H9 (cell line): Measurements from ENCODE around the gene LAMB1. TPM values are rescaled to one million over a fixed set of nuclear protein-coding genes. Genes with fewer than 3 reads are reported as not detected.

Experiments
- DNase-seq: peaks from one replicate; pipeline ENCODE4 v3.0.0-alpha.2; 2017
- H2AFZ ChIP-seq: one replicate; pipeline ENCODE4 v1.6.1; 2013; ENCODE audit warnings: mild to moderate bottlenecking, low read length, control low read depth, moderate library complexity
- H2AK5ac ChIP-seq: 2 replicates; pipeline ENCODE4 v1.6.1; 2013; ENCODE audit warnings: low read length, control low read depth, mixed read lengths; ENCODE audit not compliant: insufficient read length
- H2BK120ac ChIP-seq: one replicate; pipeline ENCODE4 v1.6.1; 2013; ENCODE audit warnings: low read depth, mild to moderate bottlenecking, low read length, control low read depth, inconsistent platforms; ENCODE audit not compliant: poor library complexity, severe bottlenecking
- H2BK12ac ChIP-seq: 2 replicates; pipeline ENCODE4 v1.6.1; 2013; ENCODE audit warnings: low read length, control low read depth, mixed read lengths, low read depth; ENCODE audit not compliant: insufficient read length
- H2BK15ac ChIP-seq: 2 replicates; pipeline ENCODE4 v1.6.1; 2013; ENCODE audit warnings: low read depth, low read length, control low read depth
- H2BK20ac ChIP-seq: one replicate; pipeline ENCODE4 v1.6.1; 2013; ENCODE audit warnings: low read depth, mild to moderate bottlenecking, low read length, control low read depth, inconsistent platforms; ENCODE audit not compliant: poor library complexity, severe bottlenecking
- H2BK5ac ChIP-seq: 2 replicates; pipeline ENCODE4 v1.6.1; 2013; ENCODE audit warnings: low read length, control low read depth, mixed read lengths; ENCODE audit not compliant: insufficient read length
- H3K14ac ChIP-seq: 2 replicates; pipeline ENCODE4 v1.6.1; 2013; ENCODE audit warnings: low read length, control low read depth; ENCODE audit not compliant: insufficient read depth
- H3K18ac ChIP-seq: 2 replicates; pipeline ENCODE4 v1.6.1; 2013; ENCODE audit warnings: low read depth, mild to moderate bottlenecking, mixed read lengths, low read length, control low read depth; ENCODE audit not compliant: insufficient read length
- H3K23ac ChIP-seq: 2 replicates; pipeline ENCODE4 v1.6.1; 2013; ENCODE audit warnings: low read length, control low read depth, mixed read lengths, low read depth; ENCODE audit not compliant: insufficient read length
- H3K23me2 ChIP-seq: 2 replicates; pipeline ENCODE4 v1.6.1; 2013; ENCODE audit warnings: low read depth, mild to moderate bottlenecking, mixed read lengths, low read length, control low read depth; ENCODE audit not compliant: insufficient read length, poor library complexity, severe bottlenecking
- H3K27ac ChIP-seq: 2 replicates; pipeline ENCODE4 v1.5.1; 2013; ENCODE audit warnings: low read length, control low read depth, mixed read lengths, low read depth; ENCODE audit not compliant: insufficient read length
- H3K27me3 ChIP-seq: 2 replicates; pipeline ENCODE4 v1.6.1; 2013; ENCODE audit warnings: low read length, control low read depth, inconsistent platforms; ENCODE audit not compliant: insufficient read depth
- H3K4ac ChIP-seq: 2 replicates; pipeline ENCODE4 v1.6.1; 2013; ENCODE audit warnings: low read depth, mild to moderate bottlenecking, control low read depth, inconsistent platforms, low read length, moderate library complexity
- H3K4me1 ChIP-seq: 2 replicates; pipeline ENCODE4 v1.6.1; 2013; ENCODE audit warnings: low read length, control low read depth, inconsistent platforms; ENCODE audit not compliant: insufficient read depth
- H3K4me2 ChIP-seq: 2 replicates; pipeline ENCODE4 v1.6.1; 2013; ENCODE audit warnings: low read length, control low read depth, mixed read lengths; ENCODE audit not compliant: insufficient read length, insufficient read depth
- H3K56ac ChIP-seq: 2 replicates; pipeline ENCODE4 v1.6.1; 2013; ENCODE audit warnings: low read depth, mild to moderate bottlenecking, mixed read lengths, low read length, control low read depth; ENCODE audit not compliant: insufficient read length
- H3K79me1 ChIP-seq: 2 replicates; pipeline ENCODE4 v1.6.1; 2013; ENCODE audit warnings: low read depth, mild to moderate bottlenecking, moderate library complexity, low read length, control low read depth, inconsistent platforms; ENCODE audit not compliant: insufficient read depth, poor library complexity, severe bottlenecking
- H3K79me2 ChIP-seq: 2 replicates; pipeline ENCODE4 v1.6.1; 2013; ENCODE audit warnings: low read length, control low read depth, inconsistent platforms; ENCODE audit not compliant: insufficient read depth
- H3K9ac ChIP-seq: 2 replicates; pipeline ENCODE4 v1.6.1; 2013; ENCODE audit warnings: low read length, control low read depth, mixed read lengths; ENCODE audit not compliant: insufficient read length; ENCODE audit errors: extremely low read depth
- H3K9me3 ChIP-seq: one replicate; pipeline ENCODE4 v1.6.1; 2013; ENCODE audit warnings: low read depth, low read length, inconsistent platforms; ENCODE audit not compliant: control insufficient read depth
- H3T11ph ChIP-seq: one replicate; pipeline ENCODE4 v1.6.1; 2013; ENCODE audit warnings: mild to moderate bottlenecking, low read length, control low read depth, inconsistent platforms
- H4K20me1 ChIP-seq: one replicate; pipeline ENCODE4 v1.6.1; 2013; ENCODE audit not compliant: control insufficient read depth, insufficient read length, insufficient read depth
- H4K5ac ChIP-seq: 2 replicates; pipeline ENCODE4 v1.6.1; 2013; ENCODE audit warnings: low read depth, mild to moderate bottlenecking, mixed read lengths, low read length, control low read depth; ENCODE audit not compliant: insufficient read length
- H4K8ac ChIP-seq: replicated peaks from 2 replicates; pipeline ENCODE4 v1.6.1; 2013; ENCODE audit warnings: low read length, control low read depth, mixed read lengths, low read depth; ENCODE audit not compliant: insufficient read length
- H4K91ac ChIP-seq: 2 replicates; pipeline ENCODE4 v1.6.1; 2013; ENCODE audit warnings: low read depth, mild to moderate bottlenecking, moderate library complexity, mixed read lengths, low read length, control low read depth; ENCODE audit not compliant: insufficient read length
- H3K27ac Mint-ChIP-seq, 3 experiments: 2 replicates in 2 of 3; 3 replicates in 1 of 3; pipeline ENCODE4 v1.8.0; 2020 to 2021; ENCODE audit warnings: mixed read lengths in 3 of 3, mild to moderate bottlenecking in 1 of 3, moderate library complexity in 1 of 3
- H3K27me3 Mint-ChIP-seq: 2 replicates; pipeline ENCODE4 v1.8.0; 2021; ENCODE audit warnings: low read depth, mild to moderate bottlenecking, moderate library complexity, mixed read lengths
- H3K36me3 Mint-ChIP-seq, 3 experiments: 2 replicates in 2 of 3; 3 replicates in 1 of 3; pipeline ENCODE4 v1.8.0; 2020 to 2021; ENCODE audit warnings: low read depth in 3 of 3, mixed read lengths in 3 of 3; ENCODE audit not compliant: insufficient read depth in 1 of 3
- H3K4me1 Mint-ChIP-seq, 2 experiments: 2 replicates each; pipeline ENCODE4 v1.8.0; 2020; ENCODE audit warnings: mixed read lengths in 2 of 2
- H3K4me3 Mint-ChIP-seq, 2 experiments: 2 replicates in 1 of 2; 3 replicates in 1 of 2; pipeline ENCODE4 v1.8.0; 2020 to 2021; ENCODE audit warnings: mild to moderate bottlenecking in 2 of 2, mixed read lengths in 2 of 2, moderate library complexity in 1 of 2
- H3K9me3 Mint-ChIP-seq, 2 experiments: 2 replicates in 1 of 2; 3 replicates in 1 of 2; pipeline ENCODE4 v1.8.0; 2020; ENCODE audit warnings: mild to moderate bottlenecking in 2 of 2, mixed read lengths in 2 of 2, moderate library complexity in 1 of 2
- CTCF ChIP-seq: fragments of 200-600 bp; sonication (generic); conservative IDR thresholded peaks from 3 replicates; pipeline ENCODE4 v1.8.0; 2021; ENCODE audit warnings: antibody characterized with exemption, mild to moderate bottlenecking
- WGBS: extraction: QIAGEN DNeasy Blood & Tissue Kit; methylation state at CpG from one replicate; pipeline ENCODE4 v1.1.7; 2013; ENCODE audit warnings: missing lambda C conversion rate, low lambda C conversion rate, mixed read lengths; ENCODE audit not compliant: insufficient read length; ENCODE audit errors: extremely low coverage; 5-methylcytosine and 5-hydroxymethylcytosine counted together
- total RNA-seq: library from RNA; stranded (reverse); gene quantifications from 2 replicates; pipeline ENCODE4 v1.2.1, GENCODE V29; 2021

The LAMB1 gene
- total RNA-seq, 1 experiment from 2014 or later = 75.8 TPM

- no peak overlapping the region for H3K9ac ChIP-seq
- H3K14ac ChIP-seq = no peak overlapping the region
- no peak overlapping the region for H3K23ac ChIP-seq
- Mint-ChIP-seq H3K4me1 (peaks cover 32 to 35% of the 10 kb centered on the region in 2 experiments), H3K27ac (peak overlapping the region in 2 of 3 experiments; percentile 83 to 87; a peak in 3 of 7 replicates), H3K27me3 (no peaks in the 10 kb centered on the region), H3K4me3 (no peak overlapping the region), H3K9me3 (no peaks in the 10 kb centered on the region), H3K36me3 (peaks cover 10 to 77% (median 50%) of the 10 kb centered on the region in 3 experiments)
- no peak for TF ChIP-seq CTCF
- no peak overlapping the region for H3K18ac ChIP-seq
- no peak overlapping the region for H2AFZ ChIP-seq
- no peak overlapping the region for H3K4me2 ChIP-seq
- DNase-seq = no peak
- no peak overlapping the region for H2BK120ac ChIP-seq
- no peak overlapping the region for H4K8ac ChIP-seq
- H4K91ac ChIP-seq = no peak overlapping the region
- H3K9me3 ChIP-seq = no peaks in the 10 kb centered on the region
- no peak overlapping the region for H3K4ac ChIP-seq
- no peaks in the 10 kb centered on the region for H3K23me2 ChIP-seq
- H2BK5ac ChIP-seq = no peak overlapping the region
- H2BK15ac ChIP-seq = no peak overlapping the region
- H4K20me1 ChIP-seq = no peaks in the 10 kb centered on the region
- H3T11ph ChIP-seq = no peak overlapping the region
- H2BK20ac ChIP-seq = no peak overlapping the region
- peaks cover 18% of the 10 kb centered on the region for H3K4me1 ChIP-seq
- no peak overlapping the region for H3K27ac ChIP-seq
- H3K56ac ChIP-seq = no peak overlapping the region
- no peaks in the 10 kb centered on the region for H3K79me2 ChIP-seq
- no peaks in the 10 kb centered on the region; the same call in 1 of the 2 replicates for H3K27me3 ChIP-seq
- no peak overlapping the region for H2BK12ac ChIP-seq
- H2AK5ac ChIP-seq = no peak overlapping the region
- no peak overlapping the region for H4K5ac ChIP-seq
- WGBS = no CpG with 5 or more reads among the region's 14 CpGs
- no peaks in the 10 kb centered on the region for H3K79me1 ChIP-seq
These were observed 51.7 kb downstream of the LAMB1 start for GRCh38 chr7:107951172-107951787.
